ENCODE data around the gene SPSB1.

DNA sequence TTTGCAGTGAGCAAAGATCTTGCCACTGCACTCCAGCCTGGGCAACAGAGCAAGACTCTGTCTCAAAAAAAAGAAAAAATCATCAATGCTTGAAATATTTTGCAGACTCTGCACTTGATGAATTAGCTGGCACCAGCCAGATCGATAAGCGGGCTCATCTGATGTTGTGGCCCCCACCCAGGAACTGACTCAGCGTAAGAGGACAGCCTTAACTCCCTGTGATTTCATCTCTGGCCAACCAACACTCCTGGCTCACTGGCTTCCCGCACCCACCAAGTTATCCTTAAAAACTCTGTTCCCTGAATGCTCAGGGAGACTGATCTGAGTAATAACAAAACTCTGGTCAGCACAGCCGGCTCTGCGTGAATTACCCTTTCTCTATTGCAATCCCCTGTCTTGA, 98.9 kb downstream of the SPSB1 start:
- TF ChIP-seq EZH2 (IDR thresholded peaks at IDR 0.05; ENCODE audit: low read length) = no peak
- no peak for TF ChIP-seq CTCF (optimal IDR thresholded peaks at IDR 0.05 in 1 of 3, IDR thresholded peaks at IDR 0.05 in 1 of 3, conservative IDR thresholded peaks at IDR 0.05 in 1 of 3; ENCODE audit: extremely low read depth in 1 of 3, insufficient read depth in 2 of 3, low read length in 3 of 3)

All from keratinocyte (primary cell).